ENCODE results near the gene SUGP2. TPM values are rescaled to one million over a fixed set of nuclear protein-coding genes. Genes with fewer than 3 reads are reported as not detected.

The SUGP2 gene
- total RNA-seq, 3 donors from 2014 or later (not counting 1 experiment from before 2014, with no cell fraction given): 220 to 237 (median 236) TPM

- H3K4me1 Mint-ChIP-seq: peaks cover 22 to 23% of the 10 kb centered on the region in 2 donors
- no peaks in the 10 kb centered on the region for H3K27me3 ChIP-seq (ENCODE audit: control insufficient read depth, insufficient read depth, low read length)
- no peak for TF ChIP-seq CTCF (IDR thresholded peaks at IDR 0.05)
- peaks cover 9% of the 10 kb centered on the region for H3K36me3 Mint-ChIP-seq
- no peaks in the 10 kb centered on the region for H3K27me3 Mint-ChIP-seq (ENCODE audit: low read depth in 2 of 2)
- no peaks in the 10 kb centered on the region for H3K9me3 ChIP-seq (ENCODE audit: control insufficient read depth, insufficient read depth, low read length)
- H3K4me1 ChIP-seq (ENCODE audit: control insufficient read depth, insufficient read depth, low read length): peaks cover 21% of the 10 kb centered on the region
- no peak overlapping the region for H3K4me3 ChIP-seq (ENCODE audit: low read length)
- intact Hi-C loops (cut with micrococcal nuclease): no loop called here
- 96% methylated on average over 10 of the region's 10 CpGs for WGBS (ENCODE audit: insufficient coverage)
- ATAC-seq (no peak), DNase-seq (no peak)
- H3K27ac Mint-ChIP-seq: peak overlapping the region in 1 of 2 donors; percentile 42
- H3K27ac ChIP-seq (ENCODE audit: low read length): no peak overlapping the region
- no peak overlapping the region for H3K4me3 Mint-ChIP-seq
- H3K9me3 Mint-ChIP-seq: no peaks in the 10 kb centered on the region
- H3K36me3 ChIP-seq (ENCODE audit: control insufficient read depth, insufficient read depth, low read length): peaks cover 49% of the 10 kb centered on the region
These were observed 37.0 kb downstream of the SUGP2 start for GRCh38 chr19:18996351-18996750.

GRCh38 chr19:18995804-18996241, 37.5 kb downstream of the SUGP2 start:
- Histone ChIP-seq H3K27me3 (ENCODE audit: control insufficient read depth, insufficient read depth, low read length) (no peaks in the 10 kb centered on the region), H3K36me3 (ENCODE audit: control insufficient read depth, insufficient read depth, low read length) (peaks cover 50% of the 10 kb centered on the region), H3K27ac (ENCODE audit: low read length) (no peak overlapping the region), H3K4me3 (ENCODE audit: low read length) (no peak overlapping the region), H3K4me1 (ENCODE audit: control insufficient read depth, insufficient read depth, low read length) (peaks cover 21% of the 10 kb centered on the region), H3K9me3 (ENCODE audit: control insufficient read depth, insufficient read depth, low read length) (no peaks in the 10 kb centered on the region)
- peaks cover 9% of the 10 kb centered on the region for H3K36me3 Mint-ChIP-seq
- ATAC-seq (peak in 2 of 3 donors; percentile 71 to 75), DNase-seq (peak in 1 of 2 donors; percentile 23)
- WGBS (ENCODE audit: insufficient coverage): 96% methylated on average over 5 of the region's 5 CpGs
- no peaks in the 10 kb centered on the region for H3K9me3 Mint-ChIP-seq
- no peaks in the 10 kb centered on the region for H3K27me3 Mint-ChIP-seq (ENCODE audit: low read depth in 2 of 2)
- no peak overlapping the region for H3K4me3 Mint-ChIP-seq
- intact Hi-C loops (cut with micrococcal nuclease): no loop called here
- H3K27ac Mint-ChIP-seq: no peak overlapping the region
- TF ChIP-seq CTCF (IDR thresholded peaks at IDR 0.05): no peak
- H3K4me1 Mint-ChIP-seq: peaks cover 22 to 23% of the 10 kb centered on the region in 2 donors

GRCh38 chr19:18993115-18993514, 40.2 kb downstream of the SUGP2 start:
- Mint-ChIP-seq H3K27me3 (ENCODE audit: low read depth in 2 of 2) (no peaks in the 10 kb centered on the region), H3K4me3 (no peak overlapping the region), H3K4me1 (peaks cover 0 to 1% of the 10 kb centered on the region in 2 donors), H3K27ac (peak overlapping the region in 1 of 2 donors; percentile 45), H3K36me3 (peaks cover 9% of the 10 kb centered on the region), H3K9me3 (no peaks in the 10 kb centered on the region)
- TF ChIP-seq CTCF (IDR thresholded peaks at IDR 0.05): no peak
- intact Hi-C loops (cut with micrococcal nuclease): no loop called here
- Histone ChIP-seq H3K27me3 (ENCODE audit: control insufficient read depth, insufficient read depth, low read length) (no peaks in the 10 kb centered on the region), H3K9me3 (ENCODE audit: control insufficient read depth, insufficient read depth, low read length) (no peaks in the 10 kb centered on the region), H3K27ac (ENCODE audit: low read length) (no peak overlapping the region), H3K4me1 (ENCODE audit: control insufficient read depth, insufficient read depth, low read length) (no peaks in the 10 kb centered on the region), H3K36me3 (ENCODE audit: control insufficient read depth, insufficient read depth, low read length) (peaks cover 43% of the 10 kb centered on the region), H3K4me3 (ENCODE audit: low read length) (no peak overlapping the region)
- ATAC-seq (no peak), DNase-seq (no peak)
- 98% methylated on average over 10 of the region's 10 CpGs for WGBS (ENCODE audit: insufficient coverage)

GRCh38 chr19:18992696-18993095, 40.6 kb downstream of the SUGP2 start:
- H3K36me3 Mint-ChIP-seq: peaks cover 9% of the 10 kb centered on the region
- 98% methylated on average over 8 of the region's 8 CpGs for WGBS (ENCODE audit: insufficient coverage)
- H3K27me3 Mint-ChIP-seq (ENCODE audit: low read depth in 2 of 2): no peaks in the 10 kb centered on the region
- H3K36me3 ChIP-seq (ENCODE audit: control insufficient read depth, insufficient read depth, low read length): peaks cover 43% of the 10 kb centered on the region
- no peak overlapping the region for H3K27ac ChIP-seq (ENCODE audit: low read length)
- no peaks in the 10 kb centered on the region for H3K9me3 ChIP-seq (ENCODE audit: control insufficient read depth, insufficient read depth, low read length)
- TF ChIP-seq CTCF (IDR thresholded peaks at IDR 0.05): no peak
- ATAC-seq: no peak
- H3K9me3 Mint-ChIP-seq: no peaks in the 10 kb centered on the region
- H3K4me3 Mint-ChIP-seq: no peak overlapping the region
- no peaks in the 10 kb centered on the region for H3K4me1 Mint-ChIP-seq
- no peaks in the 10 kb centered on the region for H3K4me1 ChIP-seq (ENCODE audit: control insufficient read depth, insufficient read depth, low read length)
- no peak overlapping the region for H3K27ac Mint-ChIP-seq
- no peak overlapping the region for H3K4me3 ChIP-seq (ENCODE audit: low read length)
- H3K27me3 ChIP-seq (ENCODE audit: control insufficient read depth, insufficient read depth, low read length): peaks cover under 1% of the 10 kb centered on the region
- DNase-seq: no peak
- intact Hi-C loops (cut with micrococcal nuclease): no loop called here

All from natural killer cell (primary cell).